Left forelimb (tissue), 1 donor: ENCODE measurements around the gene ALG12.
"Not testable (repeated sequence)": the region's sequence is repeated elsewhere in the genome, so short reads cannot be mapped to it uniquely, and the experiment has no call there.

Experiments
- DNase-seq: peaks from one replicate; pipeline ENCODE4 v3.0.0-alpha.2; 2018; ENCODE audit warnings: low spot score

ALG12 gene

DNA sequence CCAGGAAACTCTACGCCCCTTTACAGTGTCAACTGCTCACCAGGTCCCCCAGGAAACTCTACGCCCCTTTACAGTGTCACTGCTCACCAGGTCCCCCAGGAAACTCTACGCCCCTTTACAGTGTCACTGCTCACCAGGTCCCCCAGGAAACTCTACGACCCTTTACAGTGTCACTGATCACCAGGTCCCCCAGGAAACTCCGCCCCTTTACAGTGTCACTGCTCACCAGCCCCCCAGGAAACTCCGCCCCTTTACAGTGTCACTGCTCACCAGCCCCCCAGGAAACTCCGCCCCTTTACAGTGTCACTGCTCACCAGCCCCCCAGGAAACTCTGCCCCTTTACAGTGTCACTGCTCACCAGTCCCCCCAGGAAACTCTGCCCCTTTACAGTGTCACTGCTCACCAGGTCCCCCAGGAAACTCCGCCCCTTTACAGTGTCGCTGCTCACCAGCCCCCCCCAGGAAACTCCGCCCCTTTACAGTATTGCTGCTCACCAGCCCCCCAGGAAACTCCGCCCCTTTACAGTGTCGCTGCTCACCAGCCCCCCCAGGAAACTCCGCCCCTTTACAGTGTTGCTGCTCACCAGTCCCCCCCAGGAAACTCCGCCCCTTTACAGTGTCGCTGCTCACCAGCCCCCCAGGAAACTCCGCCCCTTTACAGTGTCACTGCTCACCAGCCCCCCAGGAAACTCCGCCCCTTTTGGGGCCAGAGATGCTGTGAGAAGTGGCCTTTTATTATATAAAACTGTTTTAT, 27.0 kb upstream of the ALG12 start:
- DNase-seq: not testable (repeated sequence)

DNA sequence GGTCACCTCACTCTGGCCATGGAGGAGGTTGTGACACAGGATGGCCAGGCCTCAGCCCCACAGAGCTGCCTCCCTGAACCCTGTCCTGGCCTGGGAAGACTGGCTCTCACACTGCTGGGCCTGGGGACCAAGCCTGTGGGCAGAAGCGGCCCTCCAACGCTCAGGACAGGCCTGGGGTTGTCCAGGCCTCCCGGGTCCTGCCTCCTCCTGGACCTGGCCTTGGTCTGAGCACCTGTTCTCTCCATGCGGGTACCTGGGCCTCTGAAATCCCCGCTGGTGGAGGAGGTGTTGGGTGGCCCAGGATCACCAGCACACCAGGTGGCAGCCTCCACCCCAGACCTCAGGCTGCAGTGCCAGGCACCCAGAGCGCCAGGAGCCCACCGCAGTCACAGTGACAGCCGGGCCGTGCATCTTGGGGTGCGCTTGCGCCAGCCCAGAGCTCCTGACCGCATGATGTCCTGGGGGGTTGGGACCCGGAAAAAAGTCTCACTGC, 26.2 kb upstream of the ALG12 start:
- no peak for DNase-seq

DNA sequence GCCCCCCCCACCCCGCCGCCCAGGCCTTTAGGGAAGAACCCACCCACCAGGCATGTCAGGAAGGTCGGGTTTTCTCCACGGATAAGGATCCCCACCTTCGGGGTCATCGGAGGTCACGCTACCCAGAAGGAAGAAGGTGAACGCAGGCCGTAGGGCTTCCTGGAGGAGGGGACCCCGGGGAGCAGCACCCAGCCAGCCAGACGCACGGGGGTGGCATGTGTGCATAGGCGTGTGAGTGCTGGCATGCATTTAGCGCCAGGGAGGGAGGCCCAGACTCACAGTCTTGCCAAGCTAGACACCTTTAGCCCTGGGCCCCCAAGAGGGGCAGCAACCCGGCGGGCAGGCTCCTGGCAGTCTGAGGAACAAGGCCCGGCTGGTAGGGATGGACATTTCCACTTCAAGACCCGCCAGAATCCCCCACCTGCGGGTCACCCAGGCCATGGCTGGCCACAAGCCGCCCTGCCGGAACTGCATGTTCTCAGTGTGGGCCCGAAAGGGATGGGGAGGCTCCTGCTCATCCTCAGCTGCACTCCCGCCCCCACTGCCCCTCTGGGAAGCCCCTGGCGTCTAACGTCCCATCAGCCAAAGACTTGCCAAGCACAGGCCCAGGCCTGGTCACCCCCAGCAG, 25.6 kb upstream of the ALG12 start:
- no peak for DNase-seq

DNA sequence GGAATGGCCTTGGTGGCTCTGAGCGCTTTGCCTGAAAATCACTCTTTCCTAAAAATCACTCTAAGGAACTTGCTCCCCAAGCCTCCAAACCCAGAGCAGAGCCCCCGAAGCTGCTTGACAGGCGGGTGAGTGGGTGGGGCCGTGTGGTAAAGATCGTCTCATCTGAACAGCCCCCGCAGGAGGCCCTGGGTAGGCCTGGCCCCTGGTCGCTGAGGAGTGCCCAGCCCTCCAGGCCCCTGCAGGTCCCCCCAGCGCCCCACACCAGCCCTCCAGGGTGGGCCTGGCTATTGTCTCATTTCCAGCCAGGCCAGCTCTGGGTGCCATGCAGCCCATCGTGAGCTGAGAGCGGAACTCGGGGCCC, 25.1 kb upstream of the ALG12 start:
- no peak for DNase-seq

DNA sequence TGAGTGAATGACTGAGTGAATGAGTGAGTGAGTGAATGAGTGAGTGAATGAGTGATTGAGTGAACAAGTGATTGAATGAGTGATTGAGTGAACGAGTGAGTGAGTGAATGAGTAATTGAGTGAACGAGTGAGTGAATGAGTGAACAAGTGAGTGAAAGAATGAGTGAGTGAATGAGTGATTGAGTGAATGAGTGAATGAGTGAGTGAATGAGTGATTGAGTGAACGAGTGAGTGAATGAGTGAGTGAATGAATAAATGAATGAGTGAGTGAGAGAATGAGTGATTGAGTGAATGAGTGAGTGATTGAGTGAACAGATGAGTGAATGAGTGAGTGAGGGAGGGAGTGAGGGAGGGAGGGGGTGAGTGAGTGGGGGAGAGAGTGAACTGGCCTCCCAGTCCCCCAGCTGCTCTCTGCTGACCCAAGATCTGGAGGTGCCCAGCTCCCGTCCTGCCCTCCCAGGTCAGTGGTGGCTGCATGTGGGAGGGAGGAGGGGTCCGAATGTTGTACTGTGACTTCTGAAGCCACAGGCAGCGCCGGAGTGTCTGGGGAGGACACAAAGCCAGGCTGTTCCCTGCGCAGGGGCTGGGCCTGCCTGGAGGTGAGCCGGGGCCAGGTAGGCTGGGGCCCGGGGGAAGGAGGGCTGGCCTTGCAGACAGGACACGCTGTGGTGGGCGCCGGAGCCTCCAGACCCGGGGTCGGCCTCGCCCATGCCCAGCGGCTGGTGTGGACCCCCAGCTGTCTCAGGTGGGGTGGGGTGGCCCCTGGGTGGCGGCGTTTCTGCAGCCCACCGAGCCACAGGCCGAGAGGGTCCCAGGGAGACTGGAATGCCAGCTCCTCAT, 24.5 kb upstream of the ALG12 start:
- no peak for DNase-seq

DNA sequence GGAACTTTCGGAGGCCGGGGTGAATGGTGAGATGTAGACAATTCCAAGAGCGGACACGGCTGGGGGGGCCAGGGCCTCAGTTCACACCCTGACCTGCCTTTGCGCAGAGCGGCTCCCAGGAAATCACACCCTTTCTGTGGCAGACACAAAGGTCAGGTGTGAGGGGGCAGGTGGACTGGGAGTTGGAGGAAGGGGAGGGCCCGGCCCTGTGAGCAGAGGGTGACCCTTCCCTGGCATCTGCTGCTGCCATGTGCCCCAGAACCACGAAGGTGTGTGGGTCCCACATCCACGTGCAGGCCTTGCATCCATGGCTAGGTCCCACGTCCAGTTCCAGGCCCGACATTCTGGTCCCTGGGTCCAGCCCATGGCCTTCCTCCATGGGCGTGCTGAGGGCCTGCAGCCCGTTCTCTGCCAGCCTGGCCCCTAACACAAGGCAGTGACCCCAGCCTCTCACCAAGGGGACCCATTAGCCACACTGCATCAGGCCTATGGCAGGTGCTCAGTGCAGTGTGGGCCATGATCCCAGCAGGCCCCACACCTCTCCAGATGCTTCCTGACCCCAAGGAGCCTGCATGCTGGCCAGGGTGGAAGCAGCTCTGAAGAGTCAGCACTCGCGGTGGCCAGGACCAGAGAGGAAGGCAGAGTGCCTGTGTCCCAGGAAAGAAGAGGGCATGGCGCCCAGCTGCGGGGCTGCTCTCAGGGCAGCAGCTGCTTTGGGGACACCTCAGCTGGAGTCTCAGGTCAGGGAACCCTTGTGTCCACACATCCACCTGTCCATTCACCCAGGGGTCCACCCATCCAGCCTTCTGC, 23.5 kb upstream of the ALG12 start:
- DNase-seq: no peak

DNA sequence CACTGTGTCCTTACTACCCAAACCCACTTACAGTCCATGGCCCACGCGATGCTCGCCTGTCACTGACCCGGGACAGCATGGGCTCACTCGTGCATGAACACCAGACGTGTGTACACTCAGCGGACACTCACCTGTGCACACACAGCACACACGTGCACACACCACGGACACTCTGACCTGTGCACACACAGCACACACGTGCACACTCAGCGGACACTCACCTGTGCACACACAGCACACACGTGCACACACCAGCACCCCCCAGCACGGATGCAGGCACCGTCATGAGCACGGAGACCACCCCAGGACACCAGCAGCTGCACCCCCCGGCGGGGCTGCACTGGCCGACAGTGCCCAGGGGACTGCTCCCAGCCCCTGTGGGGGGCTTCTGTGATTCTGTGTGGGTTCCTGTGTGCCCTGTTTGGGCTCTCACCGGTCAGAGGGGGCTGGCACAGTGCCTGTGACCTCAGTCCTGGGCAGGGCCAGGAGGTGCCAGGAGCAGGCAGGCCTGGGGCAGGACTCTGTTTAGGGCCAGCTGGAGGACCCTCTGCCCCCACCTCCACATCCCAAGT, 20.4 kb upstream of the ALG12 start:
- no peak for DNase-seq

DNA sequence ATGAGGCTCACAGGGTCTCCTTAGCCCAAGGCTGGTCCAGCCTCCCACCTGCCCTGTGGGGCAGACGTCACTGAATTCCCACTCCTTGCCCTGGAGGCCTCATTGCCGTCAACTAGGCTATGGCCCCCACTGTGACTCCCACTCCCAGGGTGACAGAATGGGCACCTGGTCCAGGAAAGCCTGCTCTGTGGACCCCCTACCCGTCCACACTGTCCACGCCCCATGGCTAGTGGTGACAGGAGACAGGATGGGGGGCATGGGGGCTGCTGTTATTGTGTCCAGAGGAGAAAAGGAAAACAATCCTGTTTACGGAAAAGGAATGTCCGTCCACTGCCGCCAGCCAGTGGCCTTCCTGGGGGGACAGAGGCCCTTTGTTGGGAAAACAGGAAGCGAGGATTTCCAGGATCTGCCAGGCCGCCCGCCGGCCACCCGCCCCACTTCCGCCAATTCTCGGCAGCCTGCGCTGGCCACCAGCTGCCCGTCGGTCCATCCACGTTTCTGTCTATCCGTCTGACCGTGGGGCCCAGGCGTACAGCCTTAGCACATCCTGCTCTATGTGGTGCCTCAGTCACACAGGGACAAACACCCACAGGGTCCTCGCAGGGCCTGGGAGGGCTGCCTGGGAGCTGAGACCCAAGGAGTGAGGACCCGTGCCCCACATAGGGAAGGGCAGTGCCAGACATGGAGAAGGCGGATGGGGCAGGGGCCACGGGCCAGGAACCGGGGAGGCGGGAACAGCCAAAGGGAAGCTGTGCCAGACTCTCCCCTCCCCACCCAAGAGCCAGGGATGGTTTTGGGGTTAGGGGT, 19.7 kb upstream of the ALG12 start:
- no peak for DNase-seq

DNA sequence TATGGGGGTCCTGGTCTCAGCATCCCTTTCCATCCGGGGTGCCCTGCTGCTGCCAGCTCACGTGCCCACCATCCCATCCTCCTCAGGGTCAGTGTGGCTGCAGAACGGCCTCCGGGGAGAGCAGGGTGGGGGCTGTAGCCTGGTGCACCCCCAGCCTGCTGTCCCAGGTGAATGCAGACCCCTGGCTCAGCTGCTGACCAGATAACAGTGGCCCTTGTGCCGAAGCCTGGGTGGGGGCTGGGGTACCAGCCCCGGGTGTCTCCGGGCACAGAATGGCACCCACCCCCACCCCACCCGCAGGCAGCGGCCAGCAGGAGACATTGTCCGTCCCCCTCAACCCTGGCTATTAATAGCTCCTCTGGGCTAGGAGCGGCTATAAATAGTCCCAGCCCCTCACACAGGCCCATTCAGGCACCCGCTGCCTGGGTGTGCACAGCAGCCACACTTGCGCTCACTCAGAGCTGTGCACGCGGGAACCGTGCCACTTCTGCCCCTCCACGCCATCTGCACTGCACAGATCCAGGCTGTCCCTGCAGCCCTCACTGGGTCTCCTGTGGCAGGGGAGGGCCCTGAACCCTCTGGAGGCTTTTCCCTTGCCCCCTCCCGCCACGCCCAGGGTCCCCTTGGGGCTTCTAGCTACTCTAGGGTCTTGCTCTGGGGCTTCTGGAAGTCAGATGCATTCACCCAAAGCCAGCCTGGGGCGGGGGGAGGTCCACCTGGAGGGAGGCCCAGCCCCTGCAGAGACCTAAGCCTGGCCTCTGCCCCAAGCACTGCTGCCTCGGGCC, 18.9 kb upstream of the ALG12 start:
- no peak for DNase-seq

DNA sequence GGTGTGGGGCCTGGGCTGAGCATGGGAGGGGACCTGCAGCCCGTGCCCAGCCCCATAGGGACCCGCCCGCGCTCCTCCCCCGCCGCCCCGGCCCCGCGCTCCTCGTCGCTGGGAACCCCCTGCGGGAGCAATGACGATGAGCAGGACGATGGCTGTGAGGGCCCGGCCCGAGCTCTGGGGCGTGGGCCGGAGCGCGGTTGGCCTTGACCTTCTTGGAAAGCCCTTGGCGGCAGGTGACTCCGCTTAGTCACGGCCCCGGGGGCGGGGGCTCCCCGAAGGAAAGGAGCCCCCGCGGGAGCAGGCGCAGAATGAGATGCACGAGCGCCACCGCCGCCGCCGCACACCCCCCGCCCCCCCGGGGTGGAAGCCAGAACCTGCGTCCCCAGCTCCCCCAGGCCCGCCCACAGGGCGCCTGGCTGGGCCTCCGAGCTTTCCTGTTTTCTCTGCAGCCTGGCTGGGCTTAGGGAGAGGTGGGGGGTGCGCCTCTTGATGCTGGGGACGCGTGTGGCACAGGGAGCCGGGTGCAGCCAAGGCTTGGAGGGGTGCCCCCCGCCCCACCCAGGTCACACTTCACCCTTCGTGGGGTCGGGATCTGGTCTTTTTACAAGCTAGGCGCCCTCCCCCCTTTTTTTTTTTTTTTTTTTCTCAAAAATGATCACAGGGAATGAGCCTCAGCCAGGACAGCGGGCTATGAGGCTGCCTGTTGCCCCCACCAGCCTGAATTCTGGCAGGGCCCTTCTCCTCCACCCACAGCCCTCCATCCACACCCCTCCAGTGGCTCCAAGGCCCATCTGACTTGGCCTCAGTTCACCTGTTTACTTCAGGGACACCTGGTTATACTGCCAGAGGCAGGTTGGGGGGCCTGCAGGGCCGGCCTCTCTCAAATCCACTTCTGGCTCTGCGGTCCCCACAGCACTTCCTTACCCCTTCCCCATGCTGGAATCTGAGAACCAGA, 18.1 kb upstream of the ALG12 start:
- DNase-seq: no peak

DNA sequence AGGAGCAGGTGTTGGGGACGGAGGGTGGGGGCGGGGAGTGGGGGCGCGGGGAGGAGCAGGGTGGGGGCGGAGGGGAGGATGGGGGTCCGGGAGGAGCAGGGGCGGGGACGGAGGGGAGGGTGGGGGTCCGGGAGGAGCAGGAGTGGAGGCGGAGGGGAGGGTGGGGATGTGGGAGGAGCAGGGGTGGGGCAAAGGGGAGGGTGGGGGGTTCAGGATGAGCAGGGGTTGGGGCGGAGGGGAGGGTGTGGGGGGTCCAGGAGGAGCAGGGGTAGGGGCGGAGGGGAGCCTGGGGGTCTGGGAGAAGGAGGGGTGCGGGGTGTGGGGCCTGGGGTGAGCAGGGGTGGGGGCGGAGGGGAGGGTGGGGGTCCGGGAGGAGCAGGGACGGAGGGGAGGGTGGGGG, 17.3 kb upstream of the ALG12 start:
- DNase-seq: no peak

DNA sequence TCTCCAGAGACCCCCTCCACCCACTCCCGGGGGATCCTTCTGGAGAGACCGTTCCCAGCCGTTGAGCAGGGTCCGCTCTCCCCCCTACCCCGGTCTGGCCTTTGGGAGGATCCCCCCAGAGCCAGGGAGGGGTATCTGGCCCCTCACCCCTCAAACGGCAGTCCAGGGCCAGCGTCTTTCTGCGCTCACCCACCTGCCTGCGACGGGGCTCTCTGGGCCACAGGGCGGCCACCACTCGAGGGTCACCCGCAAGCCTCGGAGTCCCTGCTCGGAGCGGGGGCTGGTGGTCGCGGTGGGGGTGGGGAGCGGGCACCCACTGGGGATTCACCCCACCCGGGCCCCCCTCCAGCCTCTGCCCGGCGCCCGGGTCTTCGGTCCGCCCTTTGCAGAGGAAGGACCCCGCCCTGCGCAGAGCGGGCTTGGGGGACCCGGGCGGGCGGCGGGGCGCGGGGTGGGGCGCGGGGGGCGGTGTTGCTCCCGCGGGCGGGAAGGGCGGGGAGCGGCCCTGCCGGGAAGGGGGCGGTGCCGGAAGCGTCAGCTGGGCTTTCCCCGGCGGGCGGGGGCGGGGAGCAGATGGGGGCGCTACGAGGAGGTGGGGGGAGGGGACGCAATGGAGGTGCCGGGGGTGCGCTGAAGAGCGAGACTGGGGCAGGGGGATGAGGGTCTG, 16.8 kb upstream of the ALG12 start:
- peak; percentile 80 for DNase-seq

DNA sequence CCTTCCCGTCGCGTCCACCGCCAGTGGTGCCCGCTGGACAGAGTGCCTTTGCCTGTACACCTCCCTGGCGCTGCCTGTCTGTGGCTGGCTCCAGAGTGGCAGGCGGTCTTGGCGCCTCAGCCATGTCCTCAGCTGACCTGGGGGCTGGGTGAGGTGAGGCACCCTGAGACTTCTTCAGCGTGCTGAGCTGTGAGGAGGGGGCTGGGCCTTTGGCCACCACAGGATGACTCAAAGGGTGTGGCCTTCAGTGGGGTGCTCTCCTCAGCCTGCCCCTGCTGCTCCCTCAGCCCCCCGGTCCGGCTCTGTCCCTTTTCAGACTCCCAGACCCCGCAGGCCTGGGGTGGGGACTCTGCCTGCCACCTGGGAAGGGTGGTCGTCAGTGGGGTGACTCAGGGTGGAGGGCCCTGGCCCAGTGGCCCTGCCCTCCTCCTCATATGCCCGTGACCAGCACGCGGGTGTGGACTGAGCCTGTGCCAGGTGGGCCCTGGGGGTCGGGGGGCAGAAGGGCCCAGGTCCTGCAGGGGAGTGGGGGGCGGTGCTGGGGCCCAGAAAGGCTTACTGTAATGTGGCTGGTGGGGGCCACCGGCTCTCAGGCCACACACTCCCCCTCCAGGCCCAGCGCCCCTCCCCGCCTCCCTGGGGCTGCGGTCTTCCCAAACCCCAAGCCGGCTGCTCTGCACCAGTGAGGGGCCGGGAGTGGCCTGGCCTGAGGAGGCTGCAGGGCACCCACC, 16.1 kb upstream of the ALG12 start:
- no peak for DNase-seq

DNA sequence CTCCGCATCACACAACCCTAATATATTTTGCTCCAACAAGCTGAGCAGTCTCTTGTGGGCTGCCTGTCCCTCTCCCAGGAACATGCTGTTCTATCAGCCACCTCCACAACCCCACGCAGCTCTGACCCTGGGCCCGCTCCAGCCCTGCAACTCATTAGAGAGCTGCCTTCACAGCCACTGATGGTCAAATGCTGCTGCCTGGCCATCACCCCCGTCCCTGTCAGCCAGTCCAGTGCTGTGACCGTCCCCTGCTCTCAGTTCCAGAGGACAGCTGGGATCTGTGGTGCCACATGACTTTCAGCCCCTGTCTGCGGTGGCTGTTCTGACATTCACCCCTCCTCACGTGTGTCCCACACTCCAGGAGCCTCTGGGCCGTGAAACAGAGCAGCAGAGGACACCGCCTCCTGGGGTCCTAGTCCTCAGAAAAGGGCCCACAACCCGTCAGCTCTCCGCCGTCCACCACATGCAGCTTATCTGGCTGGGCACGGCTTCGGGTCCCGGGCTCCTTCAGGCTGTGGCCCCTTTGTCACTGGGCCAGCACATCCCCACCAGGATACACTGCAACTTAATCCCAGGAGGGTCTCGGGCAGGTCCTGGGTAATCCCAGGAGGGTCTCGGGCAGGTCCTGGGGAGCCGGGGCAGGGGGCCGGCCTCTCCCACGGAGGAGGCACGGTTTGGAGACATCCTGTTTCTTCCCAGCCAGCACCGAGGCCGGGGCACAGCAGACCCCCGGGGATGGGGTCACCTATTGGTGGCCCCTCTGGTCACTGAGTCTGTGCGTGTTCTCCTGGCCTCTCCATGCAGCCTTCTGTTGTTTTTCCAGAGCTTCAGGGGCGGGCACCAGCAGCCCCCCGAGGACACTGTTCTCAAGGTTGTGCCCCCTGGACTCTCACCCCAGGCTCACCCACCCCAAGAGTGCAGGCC, 15.3 kb upstream of the ALG12 start:
- DNase-seq: no peak

DNA sequence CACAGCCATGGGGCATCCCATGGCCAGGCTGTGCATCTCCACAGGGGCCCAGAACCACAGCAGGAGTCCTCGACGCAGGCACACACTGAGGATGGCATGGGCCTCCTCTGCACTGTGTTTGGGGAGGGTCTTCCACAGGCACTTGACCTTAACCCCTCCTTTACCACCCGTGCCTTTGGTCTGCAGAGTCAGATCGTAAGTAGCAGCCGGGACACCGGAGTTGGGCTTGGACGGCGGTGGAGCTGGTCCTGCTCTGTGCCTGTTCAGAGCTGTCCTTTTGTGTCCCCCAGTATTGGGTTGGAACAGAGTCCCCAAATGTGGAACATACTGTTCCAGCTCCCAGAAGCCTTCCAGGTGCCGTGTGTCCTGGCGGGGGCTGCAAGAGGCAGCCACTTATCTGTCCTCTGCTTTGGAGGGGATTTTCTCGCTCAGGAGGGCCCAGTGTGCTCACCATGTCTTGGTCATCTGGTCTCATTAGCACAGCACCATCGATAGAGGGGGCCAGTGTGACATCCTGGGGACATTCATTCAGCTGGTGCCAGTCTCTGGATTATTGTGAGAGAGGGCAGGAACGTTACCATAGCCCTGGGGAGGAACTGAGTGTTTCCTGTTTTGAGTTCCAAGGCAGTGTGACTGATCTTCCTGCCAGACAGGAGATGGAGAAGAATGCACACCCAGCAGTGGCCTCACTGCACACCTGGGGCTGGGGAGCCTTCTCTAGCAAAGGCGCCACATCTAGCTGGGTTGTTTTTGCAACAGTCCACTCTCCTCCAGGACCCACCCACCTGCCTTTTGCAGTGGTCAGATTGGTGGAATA, 12.6 kb upstream of the ALG12 start:
- DNase-seq: no peak
